Stimulated activated CD8-positive, alpha-beta memory T cell treated with anti-CD3 and anti-CD28 coated beads, Interleukin-7, amount 100 ng/mL, for 4 hours (primary cell): ENCODE data around the gene SUOX.
"Not testable (repeated sequence)": the region's sequence is repeated elsewhere in the genome, so short reads cannot be mapped to it uniquely, and the experiment has no call there.

Experiments used
- DNase-seq, 2 donors: peaks; one replicate each; pipeline ENCODE4 v3.0.0-alpha.2; 2020; ENCODE audit warnings: low read depth in 2 of 2

Gene SUOX

DNA sequence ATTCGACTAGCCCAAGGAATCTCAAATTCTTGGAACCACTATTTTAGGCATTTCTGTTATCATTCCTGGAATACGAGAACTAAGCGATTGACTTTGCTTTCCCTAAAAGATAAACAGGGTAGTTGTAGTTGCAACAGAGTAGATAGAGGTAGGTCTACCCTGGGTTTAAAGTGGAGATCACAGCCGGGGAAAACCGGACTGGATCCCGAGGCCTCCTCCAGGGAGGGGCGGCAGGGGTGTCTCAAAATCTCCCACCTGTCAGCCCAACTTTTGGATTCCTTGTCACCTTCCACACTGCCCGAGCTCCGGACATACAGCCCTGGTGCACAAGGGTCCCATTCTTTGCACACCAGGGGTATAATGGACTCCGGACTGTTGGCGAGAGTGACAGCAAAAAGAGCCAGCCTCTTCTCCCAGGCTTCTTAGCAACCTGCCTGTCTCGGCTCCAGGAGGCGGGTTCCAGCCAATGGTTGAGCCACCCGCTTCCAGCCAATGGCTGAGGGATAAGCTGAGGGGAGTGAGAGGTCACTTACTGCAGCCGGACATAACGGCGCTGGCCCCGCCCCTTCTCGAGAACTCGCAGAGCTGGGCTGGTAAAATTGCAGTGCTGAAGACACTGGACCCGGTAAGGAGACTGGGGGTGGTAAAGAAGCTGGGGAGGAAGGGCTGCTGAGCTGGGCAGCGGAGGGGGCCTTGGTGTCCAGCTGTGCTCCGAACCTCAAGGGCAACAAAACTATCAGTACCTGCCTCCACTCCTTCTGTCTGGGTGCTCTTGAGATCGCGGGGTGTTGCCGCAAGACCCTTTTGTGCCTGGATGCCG, at the start of gene SUOX:
Gene SUOX, plus strand, starts transcription at position 562 of the 820 bp plus-strand sequence. CDS start 4,946 bp downstream, outside the sequence.
- no peak for DNase-seq

DNA sequence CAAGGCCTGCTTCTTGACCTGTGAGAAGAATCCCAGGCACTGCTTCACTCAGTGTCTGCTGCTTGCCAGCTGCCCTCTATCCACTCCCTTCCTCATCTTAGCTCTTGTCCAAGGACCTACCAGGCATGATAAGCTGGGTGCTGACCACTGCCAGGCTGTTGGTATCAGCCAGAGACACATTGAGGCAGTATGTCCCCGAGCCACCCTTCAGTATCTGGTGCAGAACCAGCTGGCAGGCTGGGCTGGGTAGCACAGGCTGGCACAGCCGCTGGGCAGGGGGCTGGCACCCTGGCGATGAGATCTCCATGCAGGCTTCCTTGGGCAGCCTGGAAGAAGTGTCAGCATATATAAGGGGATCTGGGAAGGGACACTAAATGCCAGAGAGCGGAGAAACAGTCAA, 41.7 kb upstream of the SUOX start:
- no peak for DNase-seq

GRCh38 chr12:55955800-55956508, 41.1 kb upstream of the SUOX start:
- DNase-seq, result peak in 1 of 2 donors; percentile 38

GRCh38 chr12:55957106-55957859, 39.8 kb upstream of the SUOX start:
- DNase-seq, result no peak

DNA sequence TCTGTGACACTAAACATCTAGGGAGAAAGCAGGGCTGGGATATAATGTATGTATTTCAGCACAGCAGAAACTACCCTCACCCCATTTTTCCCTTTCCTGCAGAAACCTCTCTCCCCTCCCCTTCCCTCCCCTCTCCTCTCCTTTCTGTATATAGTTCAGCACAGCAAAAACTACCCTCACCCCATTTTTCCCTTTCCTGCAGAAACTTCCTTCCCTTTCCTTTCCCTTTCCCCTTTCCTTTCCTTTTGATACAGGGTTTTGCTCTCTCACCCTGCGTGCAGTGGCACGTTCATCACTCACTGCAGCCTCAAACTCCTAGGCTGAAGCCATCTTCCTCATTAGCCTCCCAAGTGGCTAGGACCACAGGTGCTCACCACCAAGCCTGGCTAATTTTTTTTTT, 33.3 kb upstream of the SUOX start:
- no peak for DNase-seq

DNA sequence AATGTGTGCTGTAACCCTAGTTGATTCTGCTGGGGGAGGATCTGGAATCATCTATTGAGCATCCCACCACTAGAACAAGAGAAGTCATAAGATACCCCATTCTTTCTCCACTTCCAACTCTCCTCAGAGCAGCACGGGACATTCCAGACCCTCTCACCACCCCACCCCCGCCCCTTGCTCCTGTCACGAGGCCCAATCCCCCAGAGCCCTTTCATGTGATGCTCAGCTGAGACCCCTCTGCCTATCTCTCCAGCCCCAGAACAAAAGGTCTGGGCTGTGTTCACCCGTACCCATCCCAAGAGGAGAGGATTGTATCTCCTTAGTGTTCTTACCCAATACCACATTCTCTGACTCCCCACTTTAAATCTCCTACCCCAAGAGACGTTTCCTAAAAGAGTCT, 31.8 kb upstream of the SUOX start:
- DNase-seq, result no peak

DNA sequence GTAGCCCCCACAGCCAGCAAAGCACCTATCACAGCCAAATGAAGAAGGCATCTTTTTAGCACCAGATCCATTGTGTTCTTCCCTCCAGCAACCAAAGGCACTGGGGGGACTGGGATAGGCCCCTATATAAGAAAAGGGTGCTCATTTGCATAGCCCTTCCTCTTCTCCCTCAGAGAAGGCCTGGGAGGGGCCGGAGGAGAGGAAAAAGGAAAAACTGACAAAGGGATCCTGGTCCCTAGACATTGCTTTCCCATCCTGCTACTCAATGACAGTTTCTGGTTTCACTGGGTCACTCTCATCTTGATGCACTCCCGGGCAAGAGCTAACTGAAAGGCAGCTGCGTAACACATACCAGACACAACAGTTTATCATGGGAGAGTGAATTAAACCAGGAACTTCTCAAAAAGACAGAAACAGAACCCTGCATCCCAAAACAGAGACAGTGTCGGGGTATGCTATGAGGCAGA, 31.1 kb upstream of the SUOX start, which contains the start of gene PMEL:
Gene PMEL, minus strand, starts transcription at position 102 of the 467 bp plus-strand sequence. Its CDS starts 31 bp downstream, at position 71.
- DNase-seq, result no peak

GRCh38 chr12:55966408-55967281, 30.4 kb upstream of the SUOX start, which contains the start of gene CDK2:
CDK2 (plus strand) TSS chr12:55966830; CDS start chr12:55967009, 179 bp downstream.
- DNase-seq, result peak; percentile 83

DNA sequence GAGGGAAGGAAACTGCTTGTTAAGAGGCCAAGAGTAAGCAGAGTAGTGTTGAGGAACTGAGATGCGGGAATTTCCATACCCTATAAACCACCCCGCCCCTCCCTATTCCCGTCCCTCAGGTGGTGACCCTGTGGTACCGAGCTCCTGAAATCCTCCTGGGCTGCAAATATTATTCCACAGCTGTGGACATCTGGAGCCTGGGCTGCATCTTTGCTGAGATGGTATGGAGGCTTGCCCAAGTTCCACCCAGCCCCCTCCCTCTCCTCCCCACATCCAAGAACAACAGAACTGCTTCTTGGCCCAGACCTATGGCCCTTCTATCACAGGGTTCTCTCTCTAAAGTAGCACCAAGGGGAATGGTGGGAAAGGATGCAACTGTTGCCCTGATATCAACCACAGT, 27.7 kb upstream of the SUOX start:
- DNase-seq, result no peak

DNA sequence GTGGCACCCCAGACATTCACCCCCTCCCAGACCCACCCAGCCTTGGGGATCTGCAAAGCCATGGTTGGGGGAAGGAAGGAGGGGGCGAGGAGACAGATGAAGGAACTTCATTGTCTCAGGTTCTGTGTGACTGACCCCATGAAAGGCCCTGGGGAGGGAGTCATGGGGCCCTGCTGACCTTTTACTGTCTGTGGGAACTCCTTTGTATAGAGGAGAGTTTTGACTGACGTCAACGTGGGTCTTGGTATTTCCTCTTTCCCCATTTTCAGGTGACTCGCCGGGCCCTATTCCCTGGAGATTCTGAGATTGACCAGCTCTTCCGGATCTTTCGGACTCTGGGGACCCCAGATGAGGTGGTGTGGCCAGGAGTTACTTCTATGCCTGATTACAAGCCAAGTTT, 26.3 kb upstream of the SUOX start:
- DNase-seq, result no peak

GRCh38 chr12:55972042-55972441, 25.0 kb upstream of the SUOX start:
- DNase-seq, result no peak

DNA sequence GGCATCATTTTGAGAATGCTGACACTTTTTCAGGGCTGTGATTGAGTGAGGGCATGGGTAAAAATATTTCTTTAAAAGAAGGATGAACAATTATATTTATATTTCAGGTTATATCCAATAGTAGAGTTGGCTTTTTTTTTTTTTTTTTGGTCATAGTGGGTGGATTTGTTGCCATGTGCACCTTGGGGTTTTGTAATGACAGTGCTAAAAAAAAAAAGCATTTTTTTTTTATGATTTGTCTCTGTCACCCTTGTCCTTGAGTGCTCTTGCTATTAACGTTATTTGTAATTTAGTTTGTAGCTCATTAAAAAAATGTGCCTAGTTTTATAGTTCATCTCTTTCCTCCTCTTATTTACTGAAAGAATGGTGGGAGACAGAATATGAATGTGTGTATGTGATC, 24.6 kb upstream of the SUOX start:
- DNase-seq, result no peak

DNA sequence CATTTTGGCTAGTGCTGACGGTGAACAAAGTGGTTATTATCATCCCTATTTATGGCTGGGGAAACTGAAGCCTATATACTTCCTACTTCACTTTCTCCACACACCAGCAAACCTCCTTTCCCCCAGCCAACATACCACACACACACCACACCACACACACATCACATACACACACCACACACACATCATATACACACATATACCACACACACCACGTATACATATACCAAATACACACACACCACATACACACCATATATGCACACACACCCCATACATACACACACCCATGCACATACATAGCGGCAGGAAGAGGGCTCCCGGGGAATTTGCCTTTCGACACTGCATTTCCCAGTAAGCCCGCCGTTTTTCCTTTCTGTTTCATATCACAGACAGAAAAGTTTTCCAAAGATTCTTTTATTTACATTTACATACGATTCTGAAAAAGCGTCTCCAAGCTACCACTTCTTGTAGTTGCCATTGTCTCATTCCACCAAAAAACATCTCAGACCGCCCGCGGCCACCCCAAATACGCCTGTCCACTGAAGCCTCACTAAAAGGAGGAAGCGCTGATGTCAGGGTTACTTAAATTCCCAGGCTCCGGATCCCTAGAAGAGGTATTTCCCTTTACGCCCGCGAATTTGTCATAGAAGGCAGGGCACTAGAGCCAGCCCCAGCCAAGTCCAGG, 24.0 kb upstream of the SUOX start:
- DNase-seq, result no peak

DNA sequence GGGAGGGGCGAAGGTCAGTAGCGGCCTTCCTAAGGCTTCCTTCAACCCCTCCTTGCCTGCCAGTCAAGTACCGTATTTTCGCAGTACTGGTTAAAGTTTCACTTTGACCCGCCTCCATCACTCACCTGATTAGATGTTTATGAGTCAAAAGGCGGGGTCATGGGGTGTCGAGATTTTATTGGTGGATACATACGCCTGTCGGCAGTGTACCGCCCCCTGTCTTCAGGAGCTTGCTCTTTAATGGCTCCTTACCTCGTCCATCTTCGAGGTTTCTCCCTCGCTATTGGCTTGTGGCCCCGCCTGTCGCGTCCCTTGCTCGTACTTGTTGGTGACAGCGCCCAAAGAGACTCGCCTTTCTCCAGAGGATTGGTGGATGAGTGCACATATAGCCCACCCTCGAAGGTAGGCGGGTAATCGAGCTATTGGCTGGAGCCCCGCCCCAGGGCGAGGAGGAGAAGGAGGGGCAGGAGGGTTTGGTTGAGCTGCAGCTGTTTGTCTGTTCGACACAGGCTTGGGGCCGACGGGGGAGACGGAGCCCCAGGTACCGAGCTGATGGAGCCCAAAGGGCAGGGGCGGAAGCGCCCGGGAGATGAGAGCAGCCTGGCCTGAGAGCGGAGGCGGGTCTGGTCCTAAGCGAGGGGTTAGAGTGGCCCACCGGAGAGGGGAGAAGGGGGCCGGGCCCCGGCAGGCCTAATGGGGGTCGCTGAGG, 23.3 kb upstream of the SUOX start, which contains the start of gene RAB5B:
Gene RAB5B, plus strand, starts transcription at position 480 of the 709 bp plus-strand sequence. CDS start 12,883 bp downstream, outside the sequence.
- peak; percentile 97 to 99 for DNase-seq

GRCh38 chr12:55974308-55974730, 22.8 kb upstream of the SUOX start:
- peak in 1 of 2 donors; percentile 10 for DNase-seq

- no peak for DNase-seq
Observed at GRCh38 chr12:55978393-55978792, 18.7 kb upstream of the SUOX start.

- no peak for DNase-seq
Observed at GRCh38 chr12:55979069-55979468, 18.0 kb upstream of the SUOX start.

DNA sequence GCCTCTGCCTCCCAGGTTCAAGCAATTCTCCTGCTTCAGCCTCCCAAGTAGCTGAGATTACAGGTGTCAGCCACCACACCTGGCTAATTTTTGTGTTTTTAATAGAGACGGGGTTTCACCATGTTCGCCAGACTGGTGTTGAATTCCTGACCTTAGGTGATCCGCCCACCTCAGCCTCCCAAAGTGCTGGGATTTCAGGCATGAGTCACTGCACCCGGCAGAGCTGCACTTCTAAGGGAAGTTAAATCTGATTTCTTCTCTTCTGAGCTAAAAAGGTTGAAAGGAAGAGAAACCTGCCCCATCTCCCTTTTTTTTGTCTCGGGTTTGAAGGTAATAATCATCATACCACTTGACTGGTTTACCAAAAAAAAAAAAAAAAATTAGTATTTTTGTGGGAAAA, 15.2 kb upstream of the SUOX start:
- not testable (repeated sequence) for DNase-seq

DNA sequence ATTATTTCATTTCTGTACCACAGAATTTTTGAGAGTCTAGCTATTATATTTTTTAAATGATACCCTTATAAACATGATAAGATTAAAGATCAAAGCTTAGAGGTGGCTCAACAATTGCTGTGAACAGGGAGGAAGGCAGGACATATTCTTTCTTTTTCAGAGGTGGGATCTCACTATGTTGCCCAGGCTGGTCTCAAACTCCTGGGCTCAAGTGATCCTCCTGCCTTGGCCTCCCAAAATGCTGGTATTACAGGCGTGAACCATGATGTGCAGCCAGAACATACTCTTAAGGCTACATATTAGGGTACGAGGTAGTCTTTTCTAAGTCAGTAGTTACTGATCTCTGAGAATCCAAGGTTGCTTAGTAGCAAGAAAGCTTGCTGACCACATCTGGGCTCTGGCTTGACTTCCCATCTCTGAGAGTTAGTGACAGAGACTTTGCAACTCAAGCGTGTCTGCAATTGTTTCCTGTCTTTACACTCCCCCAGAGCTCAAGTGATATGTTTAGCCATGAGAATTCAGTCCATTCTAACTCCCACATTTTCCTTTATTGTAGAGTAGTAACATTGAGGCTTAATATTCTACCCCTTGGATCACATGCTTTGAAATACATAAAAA, 14.6 kb upstream of the SUOX start:
- DNase-seq, result no peak
